Panc1 (cell line): Measurements from ENCODE around the gene TFF1. TPM values are rescaled to one million over a fixed set of nuclear protein-coding genes. Genes with fewer than 3 reads are reported as not detected.

Experiments used
- ATAC-seq: fragments of 200-7000 bp; cut with Tn5 transposase; 2 replicates; pipeline ENCODE4 v1.9.1; 2020; ENCODE audit warnings: mild to moderate bottlenecking, moderate library complexity
- BruUV-seq: library from RNA; stranded (reverse); fragments of 400-500 nt; replicated peaks from 2 replicates; lab custom pipeline; 2021; lab: Mats Ljungman, UMichigan
- CTCF ChIA-PET: fragments of 300-600 bp; sonication (Branson Sonifier 250); formaldehyde crosslinking; loops from one replicate; lab custom pipeline; 2022; ENCODE audit warnings: antibody characterized with exemption; lab: Charles Lee
- POLR2A ChIA-PET: fragments of 300-600 bp; sonication (Branson Sonifier 250); formaldehyde crosslinking; loops from one replicate; lab custom pipeline; 2022; ENCODE audit warnings: antibody characterized with exemption; lab: Charles Lee
- DNase-seq: peaks from one replicate; pipeline ENCODE4 v3.0.0-alpha.2; 2010; ENCODE audit warnings: low read depth, low spot score
- H3K27ac ChIP-seq: 2 replicates; pipeline ENCODE4 v1.5.1; 2011; ENCODE audit warnings: mild to moderate bottlenecking, low read length, inconsistent platforms
- H3K27me3 ChIP-seq: fragments of 200-500 bp; sonication (Bioruptor generic); 2 replicates; pipeline ENCODE4 v1.6.0; 2014; ENCODE audit warnings: low read length, inconsistent platforms; ENCODE audit not compliant: control insufficient read depth, insufficient read depth
- H3K36me3 ChIP-seq: fragments of 200-500 bp; sonication (Bioruptor generic); 2 replicates; pipeline ENCODE4 v1.5.1; 2014; ENCODE audit warnings: inconsistent platforms, mild to moderate bottlenecking, low read length, moderate library complexity; ENCODE audit not compliant: control insufficient read depth, insufficient read depth
- H3K4me1 ChIP-seq: 2 replicates; pipeline ENCODE4 v1.5.1; 2011; ENCODE audit warnings: inconsistent platforms, mild to moderate bottlenecking, low read length, moderate library complexity; ENCODE audit not compliant: control insufficient read depth, insufficient read depth
- H3K4me3 ChIP-seq, 2 experiments: 2 replicates each; pipeline ENCODE4 v1.5.1; 2011 to 2012; ENCODE audit warnings: low read depth in 2 of 2, low read length in 2 of 2, mild to moderate bottlenecking in 2 of 2, inconsistent platforms in 1 of 2, moderate library complexity in 1 of 2
- H3K9me3 ChIP-seq: fragments of 200-500 bp; sonication (Bioruptor generic); 2 replicates; pipeline ENCODE4 v1.5.1; 2014; ENCODE audit warnings: low read depth, mild to moderate bottlenecking, inconsistent platforms, low read length, moderate library complexity; ENCODE audit not compliant: control insufficient read depth, insufficient read depth
- CTCF ChIP-seq: fragments of 450-650 bp; IDR thresholded peaks from 2 replicates; pipeline ENCODE4 v1.5.1; 2017; ENCODE audit warnings: mild to moderate bottlenecking
- POLR2AphosphoS5 ChIP-seq: IDR thresholded peaks from 2 replicates; pipeline ENCODE4 v1.6.1; 2012; ENCODE audit warnings: mild to moderate bottlenecking, low read depth, low read length, moderate library complexity
- REST ChIP-seq, 2 experiments: IDR thresholded peaks; 2 replicates each; pipeline ENCODE4 v1.6.1; 2011 to 2012; ENCODE audit warnings: low read depth in 2 of 2, control low read depth in 1 of 2, low read length in 1 of 2, mild to moderate bottlenecking in 1 of 2, moderate library complexity in 1 of 2; ENCODE audit not compliant: insufficient read depth in 1 of 2
- SIN3A ChIP-seq: IDR thresholded peaks from 2 replicates; pipeline ENCODE4 v1.6.1; 2012; ENCODE audit warnings: low read depth, mild to moderate bottlenecking, low read length, moderate library complexity, borderline replicate concordance; ENCODE audit not compliant: insufficient read depth
- TCF7L2 ChIP-seq: IDR thresholded peaks from 2 replicates; pipeline ENCODE4 v1.6.1; 2011; ENCODE audit warnings: mild to moderate bottlenecking, low read depth, low read length, inconsistent platforms
- in situ Hi-C: cut with HindIII; loops from 2 replicates; pipeline ENCODE4 v1.10.0; 2016; ENCODE audit warnings: low sequenced_read_pairs, low pct_unique_long_range_greater_than_20kb
- intact Hi-C: fragments of 100-400 bp; cut with micrococcal nuclease; formaldehyde crosslinking; loops from one replicate; pipeline ENCODE4 v1.10.0; 2022; ENCODE audit not compliant: unreplicated experiment
- total RNA-seq: library from RNA; stranded (reverse); gene quantifications from one replicate; pipeline ENCODE4 v1.2.1, GENCODE V29; 2021; ENCODE audit not compliant: unreplicated experiment

The TFF1 gene
- total RNA-seq, 1 experiment from 2014 or later: 0.36 TPM

GRCh38 chr21:42347601-42348327 is 18.6 kb downstream of the TFF1 start:
- TF ChIP-seq POLR2AphosphoS5: no peak
- TF ChIP-seq CTCF: no peak
- TF ChIP-seq SIN3A: no peak
- TF ChIP-seq TCF7L2: no peak
- no peak for TF ChIP-seq REST (IDR thresholded peaks at IDR 0.05; ENCODE audit: insufficient read depth in 1 of 2, low read depth in 2 of 2, low read length in 1 of 2)
- H3K4me1 ChIP-seq: no peaks in the 10 kb centered on the region; the same call in 1 of the 2 replicates
- no peaks in the 10 kb centered on the region for H3K9me3 ChIP-seq
- ChIA-PET CTCF (no interaction called here), POLR2A (no interaction called here)
- BruUV-seq: no TSS peak
- DNase-seq: no peak
- intact Hi-C loops: no loop called here
- in situ Hi-C loops: no loop called here
- no peak overlapping the region for H3K27ac ChIP-seq
- no peaks in the 10 kb centered on the region for H3K27me3 ChIP-seq
- ATAC-seq: no peak
- H3K4me3 ChIP-seq: peak overlapping the region in 1 of 2 experiments; percentile 12; a peak in 2 of 4 replicates
- H3K36me3 ChIP-seq: no peaks in the 10 kb centered on the region

- H3K4me3 ChIP-seq: peak overlapping the region in 1 of 2 experiments; percentile 12; a peak in 2 of 4 replicates
- no peaks in the 10 kb centered on the region; the same call in 1 of the 2 replicates for H3K4me1 ChIP-seq
- no TSS peak for BruUV-seq
- in situ Hi-C loops (no loop called here), intact Hi-C loops (no loop called here)
- H3K36me3 ChIP-seq: no peaks in the 10 kb centered on the region
- H3K27ac ChIP-seq: no peak overlapping the region
- DNase-seq (no peak), ATAC-seq (no peak)
- H3K27me3 ChIP-seq: no peaks in the 10 kb centered on the region
- CTCF ChIA-PET: no interaction called here
- no peak for TF ChIP-seq TCF7L2
- POLR2A ChIA-PET: no interaction called here
- no peaks in the 10 kb centered on the region for H3K9me3 ChIP-seq
Observed at GRCh38 chr21:42346866-42347600, 19.3 kb downstream of the TFF1 start.
